HepG2 (cell line): ENCODE data around the gene RBM47. TPM values are rescaled to one million over a fixed set of nuclear protein-coding genes. Genes with fewer than 3 reads are reported as not detected.
"Not testable (repeated sequence)": the region's sequence is repeated elsewhere in the genome, so short reads cannot be mapped to it uniquely, and the experiment has no call there.

ENCODE experiments used
- ATAC-seq: fragments of 200-7000 bp; cut with Tn5 transposase; 3 replicates; pipeline ENCODE4 v1.9.1; 2020; ENCODE audit warnings: mild to moderate bottlenecking, moderate library complexity
- BruUV-seq: library from RNA; stranded (reverse); fragments of 400-500 nt; replicated peaks from 2 replicates; lab custom pipeline; 2021; lab: Mats Ljungman, UMichigan
- CTCF ChIA-PET: fragments of 300-600 bp; formaldehyde crosslinking; extraction: SDS; loops from one replicate; lab custom pipeline; 2021; ENCODE audit warnings: low total read pairs, inconsistent platforms, low intra/inter-chr PET ratio; lab: Yijun Ruan, JAX
- POLR2A ChIA-PET: fragments of 350-600 bp; sonication (Branson Sonifier 250); formaldehyde crosslinking; loops from one replicate; lab custom pipeline; 2020; ENCODE audit warnings: antibody characterized with exemption, inconsistent platforms; lab: Yijun Ruan, JAX
- DNase-seq: peaks from one replicate; pipeline ENCODE4 v3.0.0-alpha.2; 2015; ENCODE audit warnings: low spot score
- FAIRE-seq: peaks from 3 replicates; lab custom pipeline; 2011; peaks lifted over from hg19 to GRCh38; lab: Jason Lieb, UNC
- H2AFZ ChIP-seq: one replicate; pipeline ENCODE4 v1.6.1; 2011; ENCODE audit warnings: low read length, inconsistent platforms
- H3K27ac ChIP-seq: fragments of 300-600 bp; 3 replicates; pipeline ENCODE4 v1.8.0; 2011; ENCODE audit warnings: mixed run types, mild to moderate bottlenecking, mixed read lengths, low read length, inconsistent platforms; ENCODE audit not compliant: insufficient read depth; ENCODE audit errors: extremely low read length
- H3K27me3 ChIP-seq, 2 experiments: fragments of 200-600 bp in 1 of 2; 2 replicates in 1 of 2; 3 replicates in 1 of 2; pipeline versions ENCODE4 v1.6.0 to v1.8.0; 2011; ENCODE audit warnings: low read length in 2 of 2, mild to moderate bottlenecking in 2 of 2, moderate library complexity in 2 of 2, inconsistent platforms in 1 of 2; ENCODE audit not compliant: insufficient read depth in 2 of 2, control insufficient read depth in 1 of 2
- H3K36me3 ChIP-seq, 2 experiments: fragments of 200-600 bp in 1 of 2; replicated peaks in 1 of 2; 2 replicates in 1 of 2; 3 replicates in 1 of 2; pipeline versions ENCODE4 v1.5.1 to v1.8.0; 2011; ENCODE audit warnings: low read length in 2 of 2, inconsistent platforms in 1 of 2; ENCODE audit not compliant: insufficient read depth in 2 of 2, control insufficient read depth in 1 of 2
- H3K4me1 ChIP-seq: 2 replicates; pipeline ENCODE4 v1.5.1; 2012; ENCODE audit warnings: low read length, inconsistent platforms; ENCODE audit not compliant: insufficient read depth
- H3K4me2 ChIP-seq: 2 replicates; pipeline ENCODE4 v1.6.0; 2011; ENCODE audit warnings: low read depth, low read length, inconsistent platforms
- H3K4me3 ChIP-seq, 3 experiments: fragments of 200-600 bp in 1 of 3; sonication (generic), shearing (Covaris generic) in 1 of 3; replicated peaks in 1 of 3; 2 replicates each; pipeline ENCODE4 v1.5.1; 2011 to 2016; ENCODE audit warnings: low read length in 3 of 3, inconsistent platforms in 2 of 3, low read depth in 2 of 3, mild to moderate bottlenecking in 2 of 3, control low read depth in 1 of 3, mixed read lengths in 1 of 3; ENCODE audit not compliant: insufficient read depth in 1 of 3
- H3K79me2 ChIP-seq: one replicate; pipeline ENCODE4 v1.6.1; 2011; ENCODE audit warnings: low read length, inconsistent platforms; ENCODE audit not compliant: insufficient read depth
- H3K9ac ChIP-seq: 2 replicates; pipeline ENCODE4 v1.6.0; 2011; ENCODE audit warnings: mild to moderate bottlenecking, low read depth, low read length, inconsistent platforms; ENCODE audit not compliant: insufficient read depth
- H3K9me3 ChIP-seq: 2 replicates; pipeline ENCODE4 v1.5.1; 2012; ENCODE audit warnings: mild to moderate bottlenecking, low read length
- H4K20me1 ChIP-seq: 2 replicates; pipeline ENCODE4 v1.6.0; 2011; ENCODE audit warnings: inconsistent platforms, mild to moderate bottlenecking, low read length, moderate library complexity; ENCODE audit not compliant: insufficient read depth
- HMG20B ChIP-seq: conservative IDR thresholded peaks from 2 replicates; pipeline ENCODE4 v1.6.1; 2016; ENCODE audit warnings: missing genetic modification reagents, missing compliant biosample characterization
- IKZF4 ChIP-seq: sonication (generic); formaldehyde crosslinking; IDR thresholded peaks from 2 replicates; pipeline ENCODE4 v1.5.1; 2020; ENCODE audit warnings: borderline replicate concordance, mild to moderate bottlenecking, low read depth, missing genetic modification reagents; ENCODE audit errors: not compliant biosample characterization
- NR2F2 ChIP-seq: IDR thresholded peaks from 2 replicates; pipeline ENCODE4 v1.6.1; 2012; ENCODE audit warnings: low read depth, inconsistent platforms, borderline replicate concordance
- ZBTB42 ChIP-seq: sonication (generic); formaldehyde crosslinking; IDR thresholded peaks from 2 replicates; pipeline ENCODE4 v1.5.0; 2020; ENCODE audit warnings: mild to moderate bottlenecking, missing genetic modification reagents
- ZFP41 ChIP-seq: sonication (generic); formaldehyde crosslinking; IDR thresholded peaks from 2 replicates; pipeline ENCODE4 v1.4.0; 2020; ENCODE audit warnings: mild to moderate bottlenecking, missing genetic modification reagents, borderline replicate concordance
- ZNF343 ChIP-seq: sonication (generic); formaldehyde crosslinking; IDR thresholded peaks from 2 replicates; pipeline ENCODE4 v1.4.0; 2020; ENCODE audit warnings: mild to moderate bottlenecking, missing genetic modification reagents
- ZNF652 ChIP-seq: IDR thresholded peaks from 2 replicates; pipeline ENCODE4 v1.6.1; 2016; ENCODE audit warnings: low read depth, borderline replicate concordance
- ZNF878 ChIP-seq: sonication (generic); formaldehyde crosslinking; IDR thresholded peaks from 2 replicates; pipeline ENCODE4 v1.8.1; 2023; ENCODE audit warnings: mild to moderate bottlenecking, missing genetic modification reagents, moderate library complexity
- WGBS: methylation state at CpG from one replicate; pipeline ENCODE4 v1.1.6; 2017; ENCODE audit warnings: low lambda C conversion rate; 5-methylcytosine and 5-hydroxymethylcytosine counted together
- in situ Hi-C: cut with HindIII; loops from 2 replicates; pipeline ENCODE4 v1.10.0; 2017; ENCODE audit warnings: low pct_unique_long_range_greater_than_20kb; ENCODE audit not compliant: extremely low pct_ligation_motif_present
- intact Hi-C: fragments of 100-400 bp; cut with micrococcal nuclease; formaldehyde crosslinking; loops from one replicate; pipeline ENCODE4 v1.10.0; 2022; ENCODE audit not compliant: unreplicated experiment
- polyA plus RNA-seq, 8 experiments: library from polyadenylated mRNA; depleted of rRNA in 3 of 8; stranded (reverse) in 7 of 8; unstranded in 1 of 8; fragments of >200 nt; fragmentation: Illumina TruSeq in 4 of 8; extraction: Trizol in 4 of 8; gene quantifications; 2 replicates each; pipeline versions ENCODE4 v1.2.1 to v1.2.3, GENCODE V29; 2011 to 2016; ENCODE audit warnings: low read depth in 4 of 8, missing spikeins in 1 of 8, mixed read lengths in 1 of 8; ENCODE audit not compliant: insufficient read depth in 1 of 8
- total RNA-seq, 5 experiments: library from RNA; depleted of rRNA; stranded (reverse); fragments of >200 nt; fragmentation: Illumina TruSeq; extraction: Trizol; gene quantifications; 2 replicates each; pipeline ENCODE4 v1.2.3, GENCODE V29; 2016; ENCODE audit warnings: low read depth in 1 of 5
- TF ChIP-seq, protein P1 (sequence below): sonication (generic); formaldehyde crosslinking; IDR thresholded peaks from 2 replicates; pipeline ENCODE4 v1.5.0; 2020; ENCODE audit warnings: mild to moderate bottlenecking, missing genetic modification reagents, moderate library complexity
- TF ChIP-seq, protein P2 (sequence below): sonication (generic); formaldehyde crosslinking; IDR thresholded peaks from 2 replicates; pipeline ENCODE4 v1.4.0; 2020; ENCODE audit warnings: missing genetic modification reagents

Gene RBM47
- total and polyA plus RNA-seq, 2 of the 13 experiments (the other 11 are each of a cell fraction or from before 2014, with no cell fraction given): 1.2 to 2.5 TPM

DNA sequence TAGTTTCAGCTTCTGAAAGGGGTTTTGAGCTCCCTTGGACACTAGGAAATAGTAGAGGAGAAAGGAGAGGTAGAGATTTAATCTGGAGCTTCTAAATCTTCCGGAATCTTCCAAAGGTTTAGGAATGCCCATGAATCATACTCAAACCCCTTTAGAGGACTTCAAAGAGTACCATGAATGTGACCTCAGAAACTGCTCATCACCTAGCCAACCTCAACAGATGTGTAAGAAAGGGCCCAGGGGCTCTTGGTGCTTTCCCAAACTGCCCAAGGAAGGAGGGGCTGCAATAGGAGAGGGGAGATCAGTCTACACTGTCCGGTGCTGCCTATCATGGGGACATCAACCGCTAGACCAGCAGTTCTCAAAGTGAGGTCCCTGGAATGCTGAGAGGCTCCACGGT lies 109.1 kb downstream of the RBM47 start (continued):
- TF ChIP-seq ZBTB42 (CRISPR knock-in tag) (no peak), ZNF652 (no peak)

DNA sequence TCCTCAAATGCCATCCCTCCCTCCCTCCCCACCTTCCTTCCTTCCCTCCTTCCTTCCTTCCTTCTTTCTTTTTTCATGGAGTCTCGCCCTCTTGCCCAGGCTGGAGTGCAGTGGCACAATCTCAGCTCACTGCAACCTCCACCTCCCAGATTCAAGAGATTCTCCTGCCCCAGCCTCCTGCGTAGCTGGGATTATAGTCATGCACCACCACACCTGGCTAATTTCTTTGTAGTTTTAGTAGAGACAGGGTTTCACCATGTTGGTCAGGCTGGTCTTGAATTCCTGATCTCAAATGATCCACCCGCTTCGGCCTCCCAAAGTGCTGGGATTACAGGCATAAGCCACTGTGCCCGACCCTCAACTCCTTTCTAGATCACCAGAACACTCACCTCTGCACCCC lies 112.6 kb downstream of the RBM47 start:
- H2AFZ ChIP-seq, H3K36me3 ChIP-seq, BruUV-seq, ATAC-seq, POLR2A ChIA-PET, H3K27me3 ChIP-seq, H4K20me1 ChIP-seq, H3K27ac ChIP-seq, H3K79me2 ChIP-seq, in situ Hi-C loops, H3K9me3 ChIP-seq, H3K9ac ChIP-seq, H3K4me2 ChIP-seq, CTCF ChIA-PET, FAIRE-seq, H3K4me3 ChIP-seq, DNase-seq: not testable (repeated sequence)
- 85% methylated on average over 5 of the region's 5 CpGs for WGBS
- peaks cover 41% of the 10 kb centered on the region for H3K4me1 ChIP-seq
- intact Hi-C loops: loop anchor here (10.0 kb wide), 1 partner anchor 112 kb away; no protein-coding TSS in a partner anchor

DNA sequence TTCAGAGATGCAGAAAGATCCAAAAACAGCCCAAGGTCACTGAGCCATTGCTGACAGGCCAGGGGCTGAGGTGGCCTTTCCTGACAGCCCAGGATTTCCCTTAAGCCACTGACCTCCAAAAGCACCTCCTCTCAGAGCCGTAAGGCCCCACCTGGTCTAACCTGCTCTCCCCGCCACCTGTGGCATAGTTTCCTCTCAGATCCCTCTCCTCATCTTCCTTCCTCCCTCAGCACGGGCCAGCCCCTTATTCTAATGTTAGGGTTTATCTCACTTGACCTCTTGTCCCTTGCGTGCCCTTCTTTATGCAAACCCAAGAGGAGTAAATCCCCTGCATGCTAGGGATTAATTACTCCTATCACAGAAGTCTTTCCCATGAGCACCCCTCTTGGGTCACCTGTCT lies 113.0 kb downstream of the RBM47 start:
- ChIA-PET CTCF (no interaction called here), POLR2A (no interaction called here)
- Histone ChIP-seq H4K20me1 (no peaks in the 10 kb centered on the region), H3K27me3 (no peaks in the 10 kb centered on the region; a peak in 1 of 5 replicates), H3K36me3 (no peaks in the 10 kb centered on the region), H3K9ac (no peak overlapping the region), H3K4me1 (peaks cover 41% of the 10 kb centered on the region), H2AFZ (no peak overlapping the region), H3K4me3 (no peak overlapping the region), H3K27ac (no peak overlapping the region), H3K9me3 (no peaks in the 10 kb centered on the region), H3K4me2 (no peak overlapping the region), H3K79me2 (no peaks in the 10 kb centered on the region)
- ATAC-seq: no peak
- WGBS: 61% methylated on average over 4 of the region's 4 CpGs
- in situ Hi-C loops: no loop called here
- FAIRE-seq: no peak
- intact Hi-C loops: loop anchor here (10.0 kb wide), 1 partner anchor 112 kb away; no protein-coding TSS in a partner anchor
- no peak for DNase-seq
- no TSS peak for BruUV-seq
- TF ChIP-seq ZNF343 (CRISPR knock-in tag) (no peak), IKZF4 (CRISPR knock-in tag) (no peak), NR2F2 (no peak), ZNF878 (CRISPR knock-in tag) (no peak), HMG20B (CRISPR knock-in tag) (no peak), ZFP41 (no peak)
- TF ChIP-seq, protein P1, sequence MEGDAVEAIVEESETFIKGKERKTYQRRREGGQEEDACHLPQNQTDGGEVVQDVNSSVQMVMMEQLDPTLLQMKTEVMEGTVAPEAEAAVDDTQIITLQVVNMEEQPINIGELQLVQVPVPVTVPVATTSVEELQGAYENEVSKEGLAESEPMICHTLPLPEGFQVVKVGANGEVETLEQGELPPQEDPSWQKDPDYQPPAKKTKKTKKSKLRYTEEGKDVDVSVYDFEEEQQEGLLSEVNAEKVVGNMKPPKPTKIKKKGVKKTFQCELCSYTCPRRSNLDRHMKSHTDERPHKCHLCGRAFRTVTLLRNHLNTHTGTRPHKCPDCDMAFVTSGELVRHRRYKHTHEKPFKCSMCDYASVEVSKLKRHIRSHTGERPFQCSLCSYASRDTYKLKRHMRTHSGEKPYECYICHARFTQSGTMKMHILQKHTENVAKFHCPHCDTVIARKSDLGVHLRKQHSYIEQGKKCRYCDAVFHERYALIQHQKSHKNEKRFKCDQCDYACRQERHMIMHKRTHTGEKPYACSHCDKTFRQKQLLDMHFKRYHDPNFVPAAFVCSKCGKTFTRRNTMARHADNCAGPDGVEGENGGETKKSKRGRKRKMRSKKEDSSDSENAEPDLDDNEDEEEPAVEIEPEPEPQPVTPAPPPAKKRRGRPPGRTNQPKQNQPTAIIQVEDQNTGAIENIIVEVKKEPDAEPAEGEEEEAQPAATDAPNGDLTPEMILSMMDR (CRISPR knock-in tag): no peak
- TF ChIP-seq, protein P2, sequence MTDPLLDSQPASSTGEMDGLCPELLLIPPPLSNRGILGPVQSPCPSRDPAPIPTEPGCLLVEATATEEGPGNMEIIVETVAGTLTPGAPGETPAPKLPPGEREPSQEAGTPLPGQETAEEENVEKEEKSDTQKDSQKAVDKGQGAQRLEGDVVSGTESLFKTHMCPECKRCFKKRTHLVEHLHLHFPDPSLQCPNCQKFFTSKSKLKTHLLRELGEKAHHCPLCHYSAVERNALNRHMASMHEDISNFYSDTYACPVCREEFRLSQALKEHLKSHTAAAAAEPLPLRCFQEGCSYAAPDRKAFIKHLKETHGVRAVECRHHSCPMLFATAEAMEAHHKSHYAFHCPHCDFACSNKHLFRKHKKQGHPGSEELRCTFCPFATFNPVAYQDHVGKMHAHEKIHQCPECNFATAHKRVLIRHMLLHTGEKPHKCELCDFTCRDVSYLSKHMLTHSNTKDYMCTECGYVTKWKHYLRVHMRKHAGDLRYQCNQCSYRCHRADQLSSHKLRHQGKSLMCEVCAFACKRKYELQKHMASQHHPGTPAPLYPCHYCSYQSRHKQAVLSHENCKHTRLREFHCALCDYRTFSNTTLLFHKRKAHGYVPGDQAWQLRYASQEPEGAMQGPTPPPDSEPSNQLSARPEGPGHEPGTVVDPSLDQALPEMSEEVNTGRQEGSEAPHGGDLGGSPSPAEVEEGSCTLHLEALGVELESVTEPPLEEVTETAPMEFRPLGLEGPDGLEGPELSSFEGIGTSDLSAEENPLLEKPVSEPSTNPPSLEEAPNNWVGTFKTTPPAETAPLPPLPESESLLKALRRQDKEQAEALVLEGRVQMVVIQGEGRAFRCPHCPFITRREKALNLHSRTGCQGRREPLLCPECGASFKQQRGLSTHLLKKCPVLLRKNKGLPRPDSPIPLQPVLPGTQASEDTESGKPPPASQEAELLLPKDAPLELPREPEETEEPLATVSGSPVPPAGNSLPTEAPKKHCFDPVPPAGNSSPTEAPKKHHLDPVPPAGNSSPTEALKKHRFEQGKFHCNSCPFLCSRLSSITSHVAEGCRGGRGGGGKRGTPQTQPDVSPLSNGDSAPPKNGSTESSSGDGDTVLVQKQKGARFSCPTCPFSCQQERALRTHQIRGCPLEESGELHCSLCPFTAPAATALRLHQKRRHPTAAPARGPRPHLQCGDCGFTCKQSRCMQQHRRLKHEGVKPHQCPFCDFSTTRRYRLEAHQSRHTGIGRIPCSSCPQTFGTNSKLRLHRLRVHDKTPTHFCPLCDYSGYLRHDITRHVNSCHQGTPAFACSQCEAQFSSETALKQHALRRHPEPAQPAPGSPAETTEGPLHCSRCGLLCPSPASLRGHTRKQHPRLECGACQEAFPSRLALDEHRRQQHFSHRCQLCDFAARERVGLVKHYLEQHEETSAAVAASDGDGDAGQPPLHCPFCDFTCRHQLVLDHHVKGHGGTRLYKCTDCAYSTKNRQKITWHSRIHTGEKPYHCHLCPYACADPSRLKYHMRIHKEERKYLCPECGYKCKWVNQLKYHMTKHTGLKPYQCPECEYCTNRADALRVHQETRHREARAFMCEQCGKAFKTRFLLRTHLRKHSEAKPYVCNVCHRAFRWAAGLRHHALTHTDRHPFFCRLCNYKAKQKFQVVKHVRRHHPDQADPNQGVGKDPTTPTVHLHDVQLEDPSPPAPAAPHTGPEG (CRISPR knock-in tag): no peak
